HEK293 (cell line): Measurements from ENCODE around the gene TARS2.

Source experiments
- CTCF ChIA-PET: fragments of 350-600 bp; formaldehyde crosslinking; extraction: SDS; loops from one replicate; lab custom pipeline; 2021; ENCODE audit warnings: antibody characterized with exemption; lab: Yijun Ruan, JAX
- POLR2A ChIA-PET: fragments of 300-600 bp; formaldehyde crosslinking; extraction: SDS; loops from one replicate; lab custom pipeline; 2020; ENCODE audit warnings: antibody characterized with exemption, inconsistent platforms; lab: Yijun Ruan, JAX
- H3K27ac ChIP-seq: fragments of 200-500 bp; sonication (Bioruptor generic); 2 replicates; pipeline ENCODE4 v1.5.1; 2014; ENCODE audit warnings: low read depth, low read length, control low read depth, inconsistent platforms; ENCODE audit errors: extremely low read depth
- H3K36me3 ChIP-seq, 2 experiments: fragments of 200-500 bp in 1 of 2; sonication (Bioruptor generic) in 1 of 2; 1 replicate in 1 of 2; 2 replicates in 1 of 2; pipeline ENCODE4 v1.5.1; 2014 to 2017; ENCODE audit warnings: inconsistent platforms in 2 of 2, low read length in 2 of 2; ENCODE audit not compliant: control insufficient read depth in 2 of 2, insufficient read depth in 1 of 2
- H3K4me1 ChIP-seq: fragments of 200-500 bp; sonication (Bioruptor generic); 2 replicates; pipeline ENCODE4 v1.5.1; 2014; ENCODE audit warnings: mild to moderate bottlenecking, low read length, inconsistent platforms; ENCODE audit not compliant: control insufficient read depth, insufficient read depth
- H3K4me3 ChIP-seq: 2 replicates; pipeline ENCODE4 v1.5.1; 2011; ENCODE audit warnings: low read depth, mild to moderate bottlenecking, control low read depth, low read length, moderate library complexity
- H3K9me3 ChIP-seq: fragments of 200-500 bp; sonication (Bioruptor generic); 2 replicates; pipeline ENCODE4 v1.5.1; 2014; ENCODE audit warnings: low read depth, low read length, inconsistent platforms; ENCODE audit not compliant: control insufficient read depth, insufficient read depth
- BCL11B ChIP-seq: fragments of 450-650 bp; formaldehyde crosslinking; IDR thresholded peaks from 2 replicates; pipeline ENCODE4 v1.5.1; 2016; ENCODE audit warnings: low read depth, missing biosample characterization, missing genetic modification characterization
- GLIS1 ChIP-seq: fragments of 450-650 bp; formaldehyde crosslinking; IDR thresholded peaks from 2 replicates; pipeline ENCODE4 v1.5.1; 2016; ENCODE audit warnings: missing biosample characterization, missing genetic modification characterization
- KLF1 ChIP-seq: fragments of 450-650 bp; formaldehyde crosslinking; IDR thresholded peaks from 2 replicates; pipeline ENCODE4 v1.5.1; 2016; ENCODE audit warnings: missing biosample characterization, missing genetic modification characterization
- SP7 ChIP-seq: fragments of 450-650 bp; formaldehyde crosslinking; IDR thresholded peaks from 2 replicates; pipeline ENCODE4 v1.5.1; 2016; ENCODE audit warnings: missing biosample characterization, missing genetic modification characterization
- TCF7L2 ChIP-seq: IDR thresholded peaks from 2 replicates; pipeline ENCODE4 v1.6.1; 2011; ENCODE audit warnings: low read depth, mild to moderate bottlenecking, inconsistent platforms, low read length, moderate library complexity, borderline replicate concordance
- ZFHX2 ChIP-seq: fragments of 450-650 bp; formaldehyde crosslinking; conservative IDR thresholded peaks from 2 replicates; pipeline ENCODE4 v1.5.1; 2016; ENCODE audit warnings: missing biosample characterization, missing genetic modification characterization
- ZFP3 ChIP-seq: fragments of 450-650 bp; formaldehyde crosslinking; IDR thresholded peaks from 2 replicates; pipeline ENCODE4 v1.5.1; 2016; ENCODE audit warnings: low read depth, missing biosample characterization, missing genetic modification characterization
- ZIC2 ChIP-seq: fragments of 450-650 bp; formaldehyde crosslinking; IDR thresholded peaks from 2 replicates; pipeline ENCODE4 v1.5.1; 2016; ENCODE audit warnings: missing biosample characterization, missing genetic modification characterization
- ZNF114 ChIP-seq: fragments of 450-650 bp; formaldehyde crosslinking; IDR thresholded peaks from 2 replicates; pipeline ENCODE4 v1.5.0; 2017; ENCODE audit warnings: missing biosample characterization, missing genetic modification characterization
- ZNF138 ChIP-seq: fragments of 450-650 bp; formaldehyde crosslinking; IDR thresholded peaks from 2 replicates; pipeline ENCODE4 v1.5.1; 2016; ENCODE audit warnings: missing biosample characterization, missing genetic modification characterization, borderline replicate concordance
- ZNF211 ChIP-seq: fragments of 450-650 bp; formaldehyde crosslinking; IDR thresholded peaks from 2 replicates; pipeline ENCODE4 v1.5.1; 2016; ENCODE audit warnings: low read depth, missing biosample characterization, missing genetic modification characterization
- ZNF335 ChIP-seq: fragments of 450-650 bp; formaldehyde crosslinking; conservative IDR thresholded peaks from 2 replicates; pipeline ENCODE4 v1.5.1; 2016; ENCODE audit warnings: missing biosample characterization, missing genetic modification characterization
- ZNF354C ChIP-seq: fragments of 450-650 bp; formaldehyde crosslinking; IDR thresholded peaks from 2 replicates; pipeline ENCODE4 v1.5.1; 2016; ENCODE audit warnings: missing biosample characterization, missing genetic modification characterization, low read depth, borderline replicate concordance
- ZNF473 ChIP-seq: fragments of 450-650 bp; formaldehyde crosslinking; IDR thresholded peaks from 2 replicates; pipeline ENCODE4 v1.5.1; 2017; ENCODE audit warnings: missing biosample characterization, missing genetic modification characterization
- ZNF549 ChIP-seq: fragments of 450-650 bp; IDR thresholded peaks from 2 replicates; pipeline ENCODE4 v1.5.1; 2018; ENCODE audit warnings: missing biosample characterization, missing genetic modification characterization, mild to moderate bottlenecking, inconsistent platforms, moderate library complexity
- ZNF623 ChIP-seq: fragments of 450-650 bp; formaldehyde crosslinking; IDR thresholded peaks from 2 replicates; pipeline ENCODE4 v1.5.1; 2016; ENCODE audit warnings: missing biosample characterization, missing genetic modification characterization
- ZNF654 ChIP-seq: fragments of 450-650 bp; formaldehyde crosslinking; IDR thresholded peaks from 2 replicates; pipeline ENCODE4 v1.5.1; 2016; ENCODE audit warnings: low read depth, missing biosample characterization, missing genetic modification characterization
- ZNF660 ChIP-seq: fragments of 450-650 bp; IDR thresholded peaks from 2 replicates; pipeline ENCODE4 v1.5.1; 2018; ENCODE audit warnings: missing biosample characterization, mild to moderate bottlenecking, missing genetic modification characterization
- ZNF791 ChIP-seq: fragments of 450-650 bp; formaldehyde crosslinking; IDR thresholded peaks from 2 replicates; pipeline ENCODE4 v1.5.1; 2016; ENCODE audit warnings: missing biosample characterization, missing genetic modification characterization
- ZNF830 ChIP-seq: fragments of 450-650 bp; IDR thresholded peaks from 2 replicates; pipeline ENCODE4 v1.5.0; 2018; ENCODE audit warnings: missing biosample characterization, missing genetic modification characterization, low read depth, mild to moderate bottlenecking, moderate library complexity
- ZNF837 ChIP-seq: fragments of 450-650 bp; formaldehyde crosslinking; IDR thresholded peaks from 2 replicates; pipeline ENCODE4 v1.5.1; 2016; ENCODE audit warnings: missing biosample characterization, missing genetic modification characterization
- TF ChIP-seq, protein P1 (sequence below): fragments of 450-650 bp; formaldehyde crosslinking; IDR thresholded peaks from 2 replicates; pipeline ENCODE4 v1.5.1; 2017; ENCODE audit warnings: missing biosample characterization, missing genetic modification characterization
- TF ChIP-seq, protein P2 (sequence below): fragments of 450-650 bp; formaldehyde crosslinking; IDR thresholded peaks from 2 replicates; pipeline ENCODE4 v1.5.1; 2017; ENCODE audit warnings: missing biosample characterization, missing genetic modification characterization
- TF ChIP-seq, protein P3 (sequence below): fragments of 450-650 bp; formaldehyde crosslinking; IDR thresholded peaks from 2 replicates; pipeline ENCODE4; 2016; ENCODE audit warnings: missing biosample characterization, missing genetic modification characterization

Gene TARS2

DNA sequence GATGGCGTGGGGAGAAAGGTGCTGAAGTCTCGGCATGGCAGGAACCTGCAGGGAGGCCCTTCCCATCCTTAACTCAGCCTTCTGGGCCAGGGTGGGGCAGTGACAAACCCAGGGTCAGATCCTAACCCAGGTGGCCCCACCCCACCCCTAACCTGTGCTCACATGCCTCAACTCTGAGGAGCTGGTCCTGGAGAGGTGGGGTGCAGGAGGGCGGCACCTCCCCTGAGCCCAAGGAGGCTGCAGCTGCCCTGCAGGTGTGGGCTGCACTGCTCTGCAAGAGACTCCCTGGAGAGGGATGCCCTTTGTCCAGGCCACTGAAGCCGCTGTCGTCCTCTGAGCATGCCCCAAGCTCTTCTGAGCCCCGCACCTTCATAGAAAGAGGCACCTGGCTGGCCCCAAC lies 46.8 kb downstream of the TARS2 start:
- CTCF ChIA-PET: interaction anchor here (0.6 to 8.5 kb wide), 7 partner anchors 13 to 71 kb away, joined by 3 to 54 read pairs (median 15); partner anchors contain the start of genes FALEC and TARS2
- no peak for TF ChIP-seq ZNF114 (tag by site-specific recombination)
- TF ChIP-seq, protein P1, sequence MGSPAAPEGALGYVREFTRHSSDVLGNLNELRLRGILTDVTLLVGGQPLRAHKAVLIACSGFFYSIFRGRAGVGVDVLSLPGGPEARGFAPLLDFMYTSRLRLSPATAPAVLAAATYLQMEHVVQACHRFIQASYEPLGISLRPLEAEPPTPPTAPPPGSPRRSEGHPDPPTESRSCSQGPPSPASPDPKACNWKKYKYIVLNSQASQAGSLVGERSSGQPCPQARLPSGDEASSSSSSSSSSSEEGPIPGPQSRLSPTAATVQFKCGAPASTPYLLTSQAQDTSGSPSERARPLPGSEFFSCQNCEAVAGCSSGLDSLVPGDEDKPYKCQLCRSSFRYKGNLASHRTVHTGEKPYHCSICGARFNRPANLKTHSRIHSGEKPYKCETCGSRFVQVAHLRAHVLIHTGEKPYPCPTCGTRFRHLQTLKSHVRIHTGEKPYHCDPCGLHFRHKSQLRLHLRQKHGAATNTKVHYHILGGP: no peak
- TF ChIP-seq TCF7L2: no peak
- TF ChIP-seq KLF1 (tag by site-specific recombination): 0 out of 2 replicates have a peak, but pooled peaks have one; percentile 20
- TF ChIP-seq ZNF138 (tag by site-specific recombination): no peak
- TF ChIP-seq ZNF791 (tag by site-specific recombination): no peak
- Histone ChIP-seq H3K36me3 (no peaks in the 10 kb centered on the region), H3K4me1 (no peaks in the 10 kb centered on the region), H3K4me3 (no peak overlapping the region), H3K27ac (no peak overlapping the region), H3K9me3 (no peaks in the 10 kb centered on the region)
- POLR2A ChIA-PET: no interaction called here

DNA sequence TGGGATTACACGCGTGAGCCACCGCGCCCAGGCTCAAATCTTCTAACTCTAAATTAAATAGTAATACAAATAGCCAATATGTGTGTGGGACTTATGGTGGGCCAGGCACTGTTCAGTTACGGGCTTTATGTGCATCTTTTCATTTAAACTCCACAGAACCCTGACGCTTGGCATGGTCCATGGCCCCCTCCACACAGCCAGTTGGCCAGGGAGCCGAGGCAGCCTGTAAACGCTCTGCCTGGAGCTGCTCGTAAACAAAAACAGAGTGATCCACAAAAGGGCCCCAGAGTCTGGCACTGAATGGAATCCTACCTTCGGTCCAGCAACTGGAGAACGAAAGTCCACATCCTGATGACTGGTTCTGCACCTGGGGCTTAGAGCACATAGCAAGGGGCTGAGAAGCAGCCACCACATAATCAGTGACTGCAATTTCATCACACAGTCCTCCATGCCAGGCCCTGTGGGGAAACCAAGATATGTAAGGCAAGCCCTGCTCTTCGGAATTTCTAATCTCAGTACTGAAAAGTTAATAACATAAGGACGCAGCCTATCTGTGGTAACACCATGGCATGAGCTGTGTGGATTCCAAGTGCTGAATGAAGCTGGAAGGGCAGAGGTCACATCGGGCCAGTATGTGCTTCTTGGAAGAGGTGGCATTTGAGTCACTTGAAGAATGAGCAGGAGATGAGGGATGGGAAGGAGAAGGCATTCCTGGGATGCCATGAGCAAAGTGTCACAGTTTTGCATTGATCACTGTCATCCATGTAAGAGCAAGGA lies 48.5 kb downstream of the TARS2 start:
- no peaks in the 10 kb centered on the region for H3K36me3 ChIP-seq
- H3K9me3 ChIP-seq: no peaks in the 10 kb centered on the region
- ChIA-PET POLR2A (interaction anchor here (0.6 kb wide), 1 partner anchor 34 kb away, joined by 3 read pairs; no protein-coding TSS in a partner anchor), CTCF (interaction anchor here (0.6 to 8.5 kb wide), 3 partner anchors 18 to 283 kb away, joined by 3 to 54 read pairs (median 50); partner anchors contain the start of gene FALEC)
- no peak overlapping the region for H3K27ac ChIP-seq
- H3K4me3 ChIP-seq: no peak overlapping the region
- H3K4me1 ChIP-seq: no peaks in the 10 kb centered on the region
- no peak for TF ChIP-seq ZNF623 (tag by site-specific recombination)
- no peak for TF ChIP-seq ZNF654 (tag by site-specific recombination)
- TF ChIP-seq ZNF830 (tag by site-specific recombination): no peak
- TF ChIP-seq BCL11B (tag by site-specific recombination): no peak
- no peak for TF ChIP-seq ZFP3 (tag by site-specific recombination)

DNA sequence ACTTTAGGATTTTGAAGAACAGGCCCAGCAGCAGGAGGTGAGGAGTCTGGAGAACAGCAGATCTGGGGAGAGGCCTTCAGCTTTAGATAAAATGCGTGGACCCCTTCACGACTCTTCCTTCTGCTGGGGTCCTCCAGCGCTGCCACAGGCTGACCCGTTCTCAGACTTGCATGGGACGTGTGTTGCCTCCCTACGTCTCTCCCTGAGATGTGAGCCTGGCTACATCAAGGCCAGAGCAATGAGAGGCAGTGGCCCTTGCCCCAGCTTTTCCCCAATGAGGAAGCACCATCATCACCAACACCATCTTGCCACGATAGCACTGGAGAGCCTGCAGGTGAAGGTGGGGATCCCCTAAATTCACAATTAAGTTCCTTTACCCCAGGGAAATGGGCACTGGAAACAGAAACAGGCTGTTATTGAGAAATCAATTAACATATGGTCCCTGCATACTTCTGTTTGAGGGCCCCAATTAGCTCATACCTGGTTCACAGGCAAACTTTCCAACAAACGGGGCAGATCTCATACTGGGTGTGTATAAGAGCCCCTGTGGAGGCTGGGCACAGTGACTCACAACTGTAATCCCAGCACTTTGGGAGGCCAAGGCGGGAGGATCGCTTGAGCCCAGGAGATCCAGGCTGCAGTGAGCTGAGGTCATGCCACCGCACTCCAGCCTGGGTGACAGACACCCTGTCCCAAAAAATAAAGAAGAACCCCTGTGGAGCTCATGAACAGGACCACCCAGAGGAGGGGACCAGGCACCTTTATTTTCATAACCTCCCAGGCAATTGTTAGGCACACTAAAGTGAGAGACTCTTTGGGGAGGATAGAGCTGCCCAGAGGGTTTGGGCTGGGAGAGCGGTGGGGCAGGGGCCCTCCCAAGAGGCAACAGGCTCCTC lies 49.9 kb downstream of the TARS2 start:
- Histone ChIP-seq H3K4me3 (no peak overlapping the region), H3K9me3 (no peaks in the 10 kb centered on the region), H3K36me3 (no peaks in the 10 kb centered on the region), H3K4me1 (no peaks in the 10 kb centered on the region), H3K27ac (no peak overlapping the region)
- ChIA-PET POLR2A (interaction anchor here (0.7 to 2.0 kb wide), 5 partner anchors 11 to 287 kb away, joined by 3 to 8 read pairs (median 3); partner anchors contain the start of genes FALEC and MCL1), CTCF (interaction anchor here (1.3 to 8.5 kb wide), 2 partner anchors 23 to 281 kb away, joined by 6 to 54 read pairs; no protein-coding TSS in a partner anchor)
- TF ChIP-seq ZIC2 (peak; percentile 92), ZNF473 (tag by site-specific recombination) (no peak), ZNF354C (tag by site-specific recombination) (no peak), ZNF211 (no peak), ZNF114 (tag by site-specific recombination) (no peak), SP7 (tag by site-specific recombination) (peak; percentile 68), GLIS1 (peak; percentile 94), ZFHX2 (no peak), ZNF837 (tag by site-specific recombination) (no peak), ZNF335 (0 out of 2 replicates have a peak, but pooled peaks have one; percentile 21), BCL11B (tag by site-specific recombination) (no peak), ZNF660 (tag by site-specific recombination) (peak; percentile 32; the same call in 1 of the 2 replicates), ZNF549 (no peak)
- TF ChIP-seq, protein P2, sequence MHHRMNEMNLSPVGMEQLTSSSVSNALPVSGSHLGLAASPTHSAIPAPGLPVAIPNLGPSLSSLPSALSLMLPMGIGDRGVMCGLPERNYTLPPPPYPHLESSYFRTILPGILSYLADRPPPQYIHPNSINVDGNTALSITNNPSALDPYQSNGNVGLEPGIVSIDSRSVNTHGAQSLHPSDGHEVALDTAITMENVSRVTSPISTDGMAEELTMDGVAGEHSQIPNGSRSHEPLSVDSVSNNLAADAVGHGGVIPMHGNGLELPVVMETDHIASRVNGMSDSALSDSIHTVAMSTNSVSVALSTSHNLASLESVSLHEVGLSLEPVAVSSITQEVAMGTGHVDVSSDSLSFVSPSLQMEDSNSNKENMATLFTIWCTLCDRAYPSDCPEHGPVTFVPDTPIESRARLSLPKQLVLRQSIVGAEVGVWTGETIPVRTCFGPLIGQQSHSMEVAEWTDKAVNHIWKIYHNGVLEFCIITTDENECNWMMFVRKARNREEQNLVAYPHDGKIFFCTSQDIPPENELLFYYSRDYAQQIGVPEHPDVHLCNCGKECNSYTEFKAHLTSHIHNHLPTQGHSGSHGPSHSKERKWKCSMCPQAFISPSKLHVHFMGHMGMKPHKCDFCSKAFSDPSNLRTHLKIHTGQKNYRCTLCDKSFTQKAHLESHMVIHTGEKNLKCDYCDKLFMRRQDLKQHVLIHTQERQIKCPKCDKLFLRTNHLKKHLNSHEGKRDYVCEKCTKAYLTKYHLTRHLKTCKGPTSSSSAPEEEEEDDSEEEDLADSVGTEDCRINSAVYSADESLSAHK: no peak
- TF ChIP-seq, protein P3, sequence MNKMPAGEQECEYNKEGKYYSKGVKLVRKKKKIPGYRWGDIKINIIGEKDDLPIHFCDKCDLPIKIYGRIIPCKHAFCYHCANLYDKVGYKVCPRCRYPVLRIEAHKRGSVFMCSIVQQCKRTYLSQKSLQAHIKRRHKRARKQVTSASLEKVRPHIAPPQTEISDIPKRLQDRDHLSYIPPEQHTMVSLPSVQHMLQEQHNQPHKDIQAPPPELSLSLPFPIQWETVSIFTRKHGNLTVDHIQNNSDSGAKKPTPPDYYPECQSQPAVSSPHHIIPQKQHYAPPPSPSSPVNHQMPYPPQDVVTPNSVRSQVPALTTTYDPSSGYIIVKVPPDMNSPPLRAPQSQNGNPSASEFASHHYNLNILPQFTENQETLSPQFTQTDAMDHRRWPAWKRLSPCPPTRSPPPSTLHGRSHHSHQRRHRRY (tag by site-specific recombination): no peak
